T-helper 1 cell treated with Interleukin-12 subunit alpha and Interleukin-12 subunit beta and Interleukin-4 antibody, amounts not matched to agents 30 ng/mL and 1 ng/mL, for 36 hours (primary cell): Measurements from ENCODE around the gene WDR31. TPM values are rescaled to one million over a fixed set of nuclear protein-coding genes. Genes with fewer than 3 reads are reported as not detected.

Source experiments
- intact Hi-C: fragments of 100-400 bp; cut with micrococcal nuclease; formaldehyde crosslinking; loops from one replicate; pipeline ENCODE4 v1.15.1; 2024
- total RNA-seq: library from RNA; stranded (reverse); gene quantifications from 2 replicates; pipeline ENCODE4 v1.2.3, GENCODE V29; 2022

Gene WDR31
- total RNA-seq, 1 donor from 2014 or later = 1.2 TPM

DNA sequence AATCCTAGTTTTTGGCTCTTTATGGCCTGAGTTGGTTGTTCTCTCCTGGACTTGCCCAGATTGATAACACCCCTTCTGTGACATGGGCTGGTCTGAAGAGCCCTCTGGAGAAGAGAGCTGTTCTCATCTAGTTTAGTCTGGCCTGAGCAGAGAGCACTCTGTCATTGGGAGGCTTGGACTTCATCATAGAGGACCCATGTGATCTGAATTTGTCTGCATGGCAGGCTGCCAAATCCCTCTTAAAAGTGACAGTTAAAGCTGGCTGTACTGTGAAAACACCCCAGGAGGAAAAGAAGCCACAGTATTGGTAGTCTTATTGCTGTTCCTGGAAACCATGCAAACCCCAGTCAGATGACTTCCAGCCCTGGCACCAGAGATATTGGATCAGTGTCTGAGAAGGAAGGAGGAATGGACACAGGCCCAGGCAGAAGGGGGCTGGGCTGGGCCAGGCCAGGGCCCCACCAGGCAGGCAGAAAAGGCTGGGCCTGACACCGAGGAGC lies 3.7 kb upstream of the WDR31 start:
- intact Hi-C loops = loop anchor here (5.0 to 10.0 kb wide), 3 partner anchors 191 to 1041 kb away; partner anchors contain the start of genes AKNA and SLC31A2

DNA sequence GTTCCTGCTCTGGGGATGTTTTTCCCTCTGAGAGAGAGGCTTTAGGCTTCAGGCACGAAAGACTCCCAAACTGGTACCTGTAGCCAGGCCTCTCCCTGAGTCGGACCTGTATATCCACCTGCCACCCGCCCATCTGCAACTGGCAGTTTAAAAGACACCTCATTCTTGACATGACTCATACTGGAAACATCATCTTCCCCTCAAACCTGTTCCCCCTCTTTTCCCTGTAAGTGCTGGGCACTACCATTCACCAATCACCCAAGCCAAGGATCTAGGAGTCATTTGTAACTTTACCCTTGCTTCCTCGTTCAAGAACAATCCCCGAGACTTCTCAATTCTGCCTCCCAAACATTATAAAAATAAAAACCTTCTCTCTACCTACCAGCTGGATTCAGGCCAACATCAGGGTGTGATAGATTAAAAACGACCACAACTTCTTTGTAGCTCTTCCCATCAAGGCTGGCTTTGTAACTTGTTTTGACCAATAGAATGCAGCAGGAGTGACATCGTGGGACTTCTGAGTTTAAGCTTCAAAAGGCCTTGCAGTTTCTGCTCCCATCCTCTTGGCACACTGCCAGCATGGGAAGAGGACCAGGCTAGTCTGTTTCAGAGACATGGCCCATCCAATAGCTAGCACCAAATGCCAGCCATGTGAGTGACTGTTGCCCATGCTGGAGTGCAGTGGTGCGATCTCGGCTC lies 1.8 kb upstream of the WDR31 start:
- intact Hi-C loops = loop anchor here (5.0 to 10.0 kb wide), 3 partner anchors 190 to 1043 kb away; partner anchors contain the start of genes AKNA and SLC31A2

DNA sequence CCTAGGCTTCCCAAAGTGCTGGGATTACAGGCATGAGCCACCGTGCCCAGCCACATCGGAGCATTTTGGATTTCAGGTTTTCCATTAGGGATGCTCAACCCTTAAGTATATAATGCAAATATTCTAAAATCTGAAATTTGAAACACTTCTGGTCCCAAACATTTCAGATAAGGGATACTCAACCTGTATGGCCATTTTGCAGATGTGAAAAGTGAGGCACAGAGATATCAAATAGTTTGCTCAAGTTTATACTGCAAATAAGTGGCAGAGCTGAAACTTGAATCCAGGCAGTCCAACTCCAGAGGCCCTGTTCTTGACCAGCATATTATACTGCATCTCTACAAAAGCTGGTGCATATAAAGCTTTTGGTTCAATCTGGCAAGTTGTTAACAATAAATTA lies 2.4 kb downstream of the WDR31 start:
- intact Hi-C loops = no loop called here

DNA sequence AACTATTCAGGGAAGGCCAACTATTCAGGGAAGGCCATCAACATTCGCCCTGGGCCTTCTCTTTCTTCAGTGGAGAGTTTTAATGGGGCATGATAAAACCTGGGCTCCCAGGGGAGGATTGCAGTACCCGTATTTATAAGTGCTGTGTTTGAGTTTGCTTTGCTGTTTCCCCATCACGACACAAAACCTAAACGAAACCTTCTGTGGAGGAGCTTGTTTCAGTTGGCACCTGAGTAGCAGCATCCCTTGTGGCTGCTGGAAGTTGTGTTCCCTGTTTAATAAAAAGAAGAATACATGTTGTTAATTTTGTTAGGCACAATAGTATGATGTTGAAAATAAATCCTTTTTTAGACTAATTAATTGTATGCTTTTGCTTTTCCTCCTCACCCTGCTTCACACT lies 8.3 kb downstream of the WDR31 start:
- intact Hi-C loops = no loop called here

DNA sequence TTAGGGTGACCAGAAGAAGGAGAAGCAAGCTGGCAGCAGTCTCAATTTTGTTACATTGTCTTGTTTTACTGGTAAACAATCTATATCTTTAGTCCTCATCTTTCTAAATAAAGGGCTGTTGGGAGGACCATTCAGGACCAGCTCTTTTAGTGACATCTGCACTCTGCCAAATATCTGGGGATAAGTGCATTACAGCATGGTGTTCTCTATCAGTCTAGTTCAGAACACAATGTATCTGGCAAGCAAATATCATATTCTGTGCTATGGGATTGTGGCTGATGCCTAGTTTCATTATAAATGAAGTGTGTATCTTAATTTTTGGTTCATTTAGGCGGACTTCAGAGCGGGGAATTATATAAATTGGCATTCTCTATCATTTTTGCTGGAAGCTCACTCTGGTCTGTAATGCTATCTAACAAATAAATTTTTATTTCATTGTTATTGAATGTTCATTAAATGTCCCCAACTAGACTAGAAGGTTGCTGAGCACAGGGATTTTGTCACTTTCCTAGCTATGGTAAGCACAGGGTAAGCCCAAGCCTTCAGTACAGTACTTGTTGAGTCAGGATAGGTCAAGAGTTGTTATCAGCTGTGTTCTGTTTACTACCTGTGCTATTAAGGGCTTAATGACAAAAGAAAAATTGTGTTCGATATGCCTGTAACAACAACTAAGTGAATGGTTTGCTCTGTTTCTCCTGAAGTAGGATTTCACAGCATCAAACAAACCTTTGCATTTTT lies 11.9 kb downstream of the WDR31 start:
- intact Hi-C loops = no loop called here

DNA sequence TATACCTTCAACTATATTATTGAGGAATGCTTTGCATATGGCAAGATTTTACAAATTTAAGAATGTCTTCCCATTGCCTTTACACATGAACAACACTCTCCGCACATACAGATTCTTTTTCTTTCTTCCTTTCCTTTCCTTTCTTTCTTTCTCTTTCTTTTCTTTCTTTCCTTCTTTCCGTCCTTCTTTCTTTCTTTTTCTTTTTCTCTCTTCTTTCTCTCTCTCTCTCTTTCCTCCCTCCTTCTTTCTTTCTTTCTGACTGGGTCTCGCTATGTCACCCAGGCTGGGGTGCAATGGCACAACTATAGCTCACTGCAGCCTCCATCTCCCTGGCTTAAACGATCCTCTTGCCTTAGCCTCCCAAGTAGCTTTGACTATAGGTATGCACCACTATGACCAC lies 13.8 kb downstream of the WDR31 start:
- intact Hi-C loops = no loop called here

DNA sequence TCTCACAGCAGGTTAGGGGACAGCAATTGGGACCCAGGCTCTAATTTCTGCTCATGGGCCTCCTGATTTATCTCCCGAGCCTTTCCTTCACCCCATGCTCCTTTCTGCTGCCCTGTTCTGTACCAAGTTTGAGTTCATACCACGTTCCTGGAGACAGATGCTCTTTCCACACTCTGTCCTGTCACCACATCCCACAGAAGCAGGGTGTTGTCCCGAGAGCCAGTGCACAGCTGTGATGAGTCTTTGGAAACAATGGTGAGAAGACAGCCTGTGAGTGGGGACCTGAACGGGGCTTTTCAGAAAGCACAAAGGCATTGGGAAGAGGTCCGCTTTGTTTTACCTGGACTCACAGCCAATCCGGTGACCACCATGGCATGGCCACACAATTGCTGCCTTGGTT lies 17.4 kb downstream of the WDR31 start:
- intact Hi-C loops = no loop called here

DNA sequence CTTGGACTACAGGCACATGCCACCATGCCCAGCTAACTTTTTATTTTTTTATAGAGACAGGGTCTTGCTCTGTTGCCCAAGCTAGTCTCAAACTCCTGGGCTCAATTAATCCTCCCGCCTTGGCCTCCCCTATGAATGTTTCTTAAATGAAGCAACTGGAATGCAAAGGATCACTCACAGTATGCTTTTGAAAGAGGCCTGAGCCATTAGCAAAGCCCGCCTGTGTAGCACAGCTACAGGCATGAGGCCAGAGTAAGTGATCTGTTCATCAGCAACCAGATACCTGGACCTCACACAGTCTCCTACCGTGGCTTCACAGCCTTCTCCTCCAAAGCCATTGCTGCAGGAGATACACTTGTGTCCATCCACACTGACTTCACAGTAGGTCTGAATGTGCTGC lies 20.0 kb downstream of the WDR31 start:
- intact Hi-C loops = no loop called here

DNA sequence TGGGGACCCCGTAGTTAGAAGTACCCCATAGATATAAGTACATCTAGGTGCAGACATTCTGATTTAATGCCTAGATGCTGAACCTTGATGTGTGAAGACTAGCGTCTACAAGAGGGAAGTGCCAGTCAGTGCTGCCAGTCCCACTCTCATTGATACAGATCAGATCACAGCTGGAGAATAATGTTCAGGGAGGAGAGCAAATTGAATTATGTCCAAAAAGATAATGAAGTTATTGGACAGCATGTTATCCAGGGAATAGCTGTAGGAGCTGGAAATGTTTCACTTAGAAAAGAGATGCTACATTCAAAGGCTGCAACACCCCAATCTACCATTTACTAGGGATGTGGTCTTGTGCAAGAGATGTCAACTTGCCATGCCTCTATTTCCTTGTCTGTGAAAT lies 21.0 kb downstream of the WDR31 start:
- intact Hi-C loops = no loop called here

DNA sequence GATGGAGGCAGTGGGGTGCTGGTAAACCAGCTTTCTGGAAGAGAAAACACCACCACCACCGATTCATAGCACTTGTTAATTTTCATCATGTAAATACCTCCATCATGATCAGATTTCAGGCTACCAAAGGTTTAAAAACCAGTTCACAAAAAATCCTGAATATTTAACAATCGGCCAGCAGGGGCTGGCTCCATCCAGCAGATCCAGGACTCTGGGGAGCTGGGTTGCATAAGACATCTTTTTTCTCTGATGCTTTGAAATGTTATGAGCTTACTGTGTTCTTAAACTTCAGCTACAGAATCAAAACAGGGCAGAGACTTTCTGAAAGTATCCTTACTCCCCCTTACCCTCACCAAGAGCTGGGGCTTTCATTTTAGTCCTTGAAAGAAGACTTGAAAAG lies 22.3 kb downstream of the WDR31 start:
- intact Hi-C loops = no loop called here

DNA sequence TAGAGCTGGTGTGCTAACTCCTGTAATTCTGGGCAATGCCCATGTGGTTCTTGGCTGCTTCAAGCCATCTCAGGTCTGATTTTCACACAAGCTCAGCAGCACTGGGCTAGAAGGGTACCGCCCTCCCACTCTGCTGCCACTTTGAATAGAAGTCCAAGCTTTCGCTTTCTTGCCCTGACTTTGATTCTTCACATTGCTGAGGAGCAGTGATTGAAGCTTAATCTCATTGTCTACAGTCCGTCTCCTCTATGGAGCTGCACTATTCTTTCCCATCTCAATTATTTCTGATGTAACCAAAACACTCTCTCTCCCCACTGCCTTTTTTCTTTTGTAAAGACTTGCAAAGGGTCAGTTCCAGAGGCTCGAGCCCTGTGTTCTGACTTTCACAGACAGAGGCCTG lies 24.0 kb downstream of the WDR31 start:
- intact Hi-C loops = no loop called here

DNA sequence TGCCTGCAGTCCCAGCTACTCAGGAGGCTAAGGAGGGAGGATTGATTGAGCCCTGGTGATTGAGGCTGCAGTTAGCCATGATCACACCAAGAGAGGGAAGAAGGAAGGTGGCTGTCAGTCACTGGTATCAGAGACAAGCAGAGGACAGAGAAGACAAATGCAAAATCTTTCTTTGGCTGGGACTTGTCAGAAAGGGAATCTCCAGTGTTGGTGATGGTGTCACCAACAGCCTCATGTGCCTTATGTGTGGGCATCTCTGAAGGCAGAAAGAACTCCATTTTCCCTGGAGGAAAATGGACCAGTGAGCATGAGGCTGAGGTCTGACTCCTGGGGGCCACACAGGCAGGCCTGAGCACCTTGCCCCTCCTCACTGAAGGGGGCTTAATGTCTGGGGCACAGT lies 24.8 kb downstream of the WDR31 start:
- intact Hi-C loops = no loop called here

DNA sequence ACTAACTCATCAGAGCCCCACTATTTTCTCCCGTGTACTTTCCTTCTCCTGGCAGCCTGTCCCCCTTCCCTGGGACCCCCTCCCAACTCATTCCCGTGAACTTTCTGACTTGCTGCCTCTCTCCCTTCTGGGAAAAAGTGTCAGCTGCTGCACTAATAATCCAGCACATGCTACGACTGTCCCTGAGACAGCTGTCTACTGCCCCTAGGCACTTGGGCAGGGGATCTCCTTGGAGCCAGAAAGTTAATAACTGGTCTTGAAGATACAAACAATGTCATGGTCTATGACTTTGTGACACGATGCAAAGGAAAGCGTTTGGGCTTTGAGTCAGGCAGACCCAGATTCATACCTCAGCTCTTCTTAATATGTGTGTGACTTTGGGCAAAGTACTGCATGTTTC lies 26.8 kb downstream of the WDR31 start:
- intact Hi-C loops = no loop called here

DNA sequence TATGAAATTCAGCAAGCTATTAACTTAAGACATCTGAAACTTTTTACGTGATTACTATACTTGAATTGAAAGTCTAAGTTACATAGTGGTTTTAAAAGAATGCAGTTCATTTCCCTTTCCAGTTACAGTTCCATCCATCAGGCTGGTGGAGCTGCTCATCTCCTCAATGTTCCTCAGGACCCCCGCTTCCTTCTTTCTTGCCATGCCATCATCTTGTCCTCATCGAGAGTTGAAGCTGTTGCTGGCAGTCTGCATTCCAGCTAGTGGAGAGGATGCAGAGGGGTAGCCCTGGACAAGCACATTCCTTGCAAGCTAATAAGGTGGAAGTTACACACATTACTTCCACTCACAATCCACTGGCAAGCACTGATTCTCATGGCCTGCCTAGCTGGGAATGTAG lies 28.1 kb downstream of the WDR31 start:
- intact Hi-C loops = no loop called here

DNA sequence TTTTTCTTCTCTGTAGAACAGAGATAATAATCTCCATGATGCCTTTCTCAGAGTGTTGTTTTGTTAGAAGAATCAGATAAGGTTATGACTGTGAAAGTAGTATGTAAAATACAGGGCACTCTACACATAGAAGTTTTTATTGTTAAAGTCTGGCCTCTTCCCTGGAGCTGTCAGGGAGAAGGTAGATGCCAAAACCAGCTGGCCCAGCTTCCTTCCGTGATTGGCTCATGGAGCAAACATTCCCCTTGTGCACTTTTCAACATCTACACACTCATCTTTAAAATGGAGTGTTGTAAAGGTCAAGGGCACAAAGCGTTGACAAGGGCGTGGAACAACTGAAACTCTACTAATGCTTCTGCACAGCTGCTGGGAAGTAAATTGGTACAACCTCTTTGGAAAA lies 29.5 kb downstream of the WDR31 start:
- intact Hi-C loops = no loop called here

DNA sequence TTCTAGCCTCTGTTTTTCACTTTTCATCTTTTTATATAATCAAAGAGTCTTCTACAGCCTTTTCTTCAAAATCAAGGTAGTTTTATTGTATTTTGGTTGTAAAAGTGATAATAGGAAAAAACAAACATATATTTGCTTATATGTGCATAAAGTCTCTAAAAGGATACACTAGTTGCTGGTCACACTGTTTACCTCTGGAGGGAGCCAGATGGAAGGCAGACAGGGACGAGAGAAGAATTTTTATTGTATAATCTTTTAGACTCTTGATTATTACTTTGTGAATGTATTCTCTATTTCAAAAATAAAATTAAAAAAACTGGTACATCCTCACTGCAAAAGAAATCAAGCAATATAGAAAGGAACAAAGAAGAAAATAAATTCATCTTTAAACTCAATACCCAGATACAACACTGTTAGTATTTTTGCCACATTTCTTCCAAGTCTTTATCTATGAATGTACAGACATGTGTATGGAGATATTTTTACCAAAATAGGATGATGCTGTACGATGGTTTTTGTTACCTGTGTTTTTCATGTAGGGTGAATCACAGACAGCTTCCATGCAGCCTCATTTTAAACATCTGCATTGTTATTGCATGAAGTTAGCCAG lies 30.8 kb downstream of the WDR31 start:
- intact Hi-C loops = loop anchor here (1.0 kb wide), 6 partner anchors 35 to 349 kb away; partner anchors contain the start of genes ALAD and HDHD3

DNA sequence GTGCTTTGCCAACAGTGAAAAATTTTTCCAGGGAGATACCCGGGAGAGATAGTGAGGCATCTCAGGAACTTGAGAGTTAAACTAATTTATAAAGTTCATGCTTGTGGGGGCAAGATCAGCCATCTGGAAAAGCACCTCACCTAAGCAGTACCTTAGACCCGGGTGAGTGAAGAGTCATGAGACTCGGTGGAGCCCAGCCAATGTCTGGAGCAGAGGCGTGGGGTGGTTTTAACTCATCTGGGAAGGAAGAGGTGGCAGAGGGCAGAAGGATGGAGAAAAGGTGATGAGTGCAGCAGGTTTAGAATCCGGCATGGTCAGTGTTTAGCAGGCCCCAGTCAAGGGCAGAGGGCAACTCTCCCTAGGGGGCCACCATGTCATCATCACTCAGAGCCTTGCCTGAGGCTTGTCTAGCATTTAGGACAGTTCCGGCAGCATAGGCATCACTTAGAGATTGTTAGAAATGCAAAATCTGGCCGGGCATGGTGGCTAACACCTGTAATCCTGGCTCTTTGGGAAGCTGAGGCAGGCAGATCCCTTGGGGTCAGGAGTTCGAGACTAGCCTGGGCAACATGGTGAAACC lies 32.6 kb downstream of the WDR31 start:
- intact Hi-C loops = no loop called here

DNA sequence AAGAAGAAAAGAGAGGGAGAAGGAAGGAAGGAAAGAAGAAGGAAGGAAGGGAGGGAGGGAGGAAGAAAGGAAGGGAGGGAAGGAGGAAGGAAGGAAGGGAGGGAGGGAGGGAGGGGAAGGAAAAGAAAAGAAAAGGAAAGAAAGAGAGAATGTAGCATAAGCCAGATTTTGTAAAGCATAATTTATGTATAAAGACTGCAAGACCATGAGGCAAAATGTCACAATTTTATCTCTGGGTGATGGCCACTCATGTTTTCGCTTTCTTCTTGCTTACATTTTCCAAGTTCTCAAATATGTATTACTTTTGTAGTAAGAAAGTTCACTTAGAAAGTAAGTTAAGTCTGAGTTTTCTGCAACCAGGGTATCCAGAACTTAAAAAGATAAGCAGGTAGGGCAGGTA lies 33.5 kb downstream of the WDR31 start:
- intact Hi-C loops = no loop called here

DNA sequence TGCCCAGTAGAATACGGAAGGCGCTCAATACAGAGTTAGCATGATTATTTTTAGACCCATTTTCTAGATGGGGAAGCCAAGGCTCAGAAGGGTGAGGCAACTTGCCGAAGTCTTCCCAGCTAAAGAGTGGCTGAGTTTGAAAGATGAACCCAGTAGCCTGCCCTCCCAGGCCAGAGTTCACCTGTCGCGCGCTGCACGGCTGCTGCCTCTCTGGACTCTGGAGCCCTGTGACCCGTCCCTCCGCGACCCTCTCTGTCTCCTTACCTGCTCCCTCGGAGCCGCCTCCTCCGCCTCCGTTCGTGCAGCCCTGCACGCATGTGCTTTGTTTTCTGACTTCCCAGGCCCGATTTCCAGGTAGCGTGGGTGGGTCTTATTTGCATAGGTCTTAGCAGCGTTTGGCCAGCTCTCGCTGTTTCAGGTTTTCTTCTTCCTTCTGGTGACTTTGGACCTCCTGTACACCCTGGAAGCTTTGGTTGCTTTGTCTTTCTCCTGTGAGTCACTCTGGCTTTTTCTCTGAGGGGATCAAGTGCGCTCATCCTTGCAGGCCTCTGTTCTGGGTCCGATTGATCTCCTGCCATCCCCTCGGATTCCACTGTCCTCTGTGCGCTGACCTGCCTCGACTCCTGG lies 37.2 kb downstream of the WDR31 start, which contains the start of gene RNF183:
Gene RNF183 (minus strand): TSS at position 585 of the 627 bp plus-strand sequence. CDS start 5,192 bp downstream, outside the sequence.
- intact Hi-C loops = no loop called here

DNA sequence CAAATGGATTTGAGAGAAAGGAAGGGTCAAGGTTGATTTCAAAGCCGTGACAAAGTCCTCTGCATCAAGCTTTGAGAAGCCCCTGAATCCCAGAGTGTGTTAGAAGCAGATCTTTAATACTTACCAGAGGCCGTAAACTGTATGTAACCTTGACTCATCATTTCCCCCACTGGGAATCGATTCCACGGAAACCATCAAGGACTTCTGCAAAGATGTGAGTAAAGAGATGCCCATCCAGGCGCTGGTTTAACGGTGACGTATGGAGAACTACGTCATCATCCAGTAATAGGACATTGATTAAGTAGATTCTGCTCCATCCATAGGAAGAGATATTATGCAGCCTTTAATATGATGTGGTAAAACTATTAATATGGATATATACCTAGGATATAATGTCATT lies 38.5 kb downstream of the WDR31 start:
- intact Hi-C loops = no loop called here

DNA sequence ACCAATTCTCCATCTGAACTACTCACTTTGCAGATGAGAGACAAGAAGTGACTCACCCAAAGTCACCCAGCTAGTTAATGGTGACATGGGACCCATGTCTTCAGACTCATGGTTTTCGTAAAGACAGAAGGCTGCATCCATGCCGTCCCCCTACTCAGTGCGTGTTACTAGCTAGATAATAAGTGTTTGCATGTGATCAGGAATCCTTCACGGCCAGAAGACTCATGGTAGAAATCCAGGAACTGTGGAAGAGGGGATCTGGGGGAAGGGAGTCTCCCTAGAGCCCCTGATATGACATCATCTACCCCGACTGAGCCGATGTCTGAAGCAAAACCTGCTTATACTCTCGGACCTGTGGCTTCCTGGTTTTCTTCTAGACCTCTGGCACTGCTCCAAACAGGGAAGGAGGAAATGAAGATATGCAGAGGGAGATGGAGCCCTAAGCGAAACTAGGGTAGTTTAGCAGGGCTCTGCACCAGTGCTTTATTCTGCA lies 40.2 kb downstream of the WDR31 start:
- intact Hi-C loops = no loop called here
